HG03025 (cell line): ENCODE measurements around the gene ITGBL1.

Experiments used
- ATAC-seq: cut with Tn5 transposase; IDR thresholded peaks from one replicate; pipeline ENCODE4 v1.9.1; 2021; ENCODE audit warnings: mild to moderate bottlenecking, moderate library complexity; ENCODE audit not compliant: unreplicated experiment, low FRiP score

ITGBL1 gene

GRCh38 chr13:101452519-101453485 is at the start of gene ITGBL1:
TSS of gene ITGBL1 (plus strand) at chr13:101452675. CDS start at chr13:101452834, 159 bp downstream.
- ATAC-seq = peak; percentile 83

- no peak for ATAC-seq
Measured at GRCh38 chr13:101406791-101407190, 45.7 kb upstream of the ITGBL1 start.

- ATAC-seq = no peak
Measured at GRCh38 chr13:101408154-101408553, 44.3 kb upstream of the ITGBL1 start.

- no peak for ATAC-seq
Measured at GRCh38 chr13:101408992-101409656, 43.4 kb upstream of the ITGBL1 start.

GRCh38 chr13:101412076-101412475 is 40.4 kb upstream of the ITGBL1 start:
- ATAC-seq = no peak

GRCh38 chr13:101415358-101416174 is 36.9 kb upstream of the ITGBL1 start:
- ATAC-seq = peak; percentile 64

GRCh38 chr13:101416181-101417042 is 36.1 kb upstream of the ITGBL1 start, which contains the start of gene NALCN:
TSS of gene NALCN (minus strand) at chr13:101416508. CDS start at chr13:101399126, 17,382 bp downstream.
- ATAC-seq = no peak

- no peak for ATAC-seq
Measured at GRCh38 chr13:101417043-101417406, 35.5 kb upstream of the ITGBL1 start.

- ATAC-seq = no peak
Measured at GRCh38 chr13:101417501-101417900, 35.0 kb upstream of the ITGBL1 start.

GRCh38 chr13:101423872-101424271 is 28.6 kb upstream of the ITGBL1 start:
- no peak for ATAC-seq

- ATAC-seq = no peak
Measured at GRCh38 chr13:101424381-101425155, 27.9 kb upstream of the ITGBL1 start.

- ATAC-seq = no peak
Measured at GRCh38 chr13:101425156-101425471, 27.4 kb upstream of the ITGBL1 start.

GRCh38 chr13:101425623-101426022 is 26.9 kb upstream of the ITGBL1 start:
- no peak for ATAC-seq

- no peak for ATAC-seq
Measured at GRCh38 chr13:101429733-101430132, 22.7 kb upstream of the ITGBL1 start.

- no peak for ATAC-seq
Measured at GRCh38 chr13:101433895-101434294, 18.6 kb upstream of the ITGBL1 start.

- no peak for ATAC-seq
Measured at GRCh38 chr13:101434486-101434885, 18.0 kb upstream of the ITGBL1 start.

- ATAC-seq = no peak
Measured at GRCh38 chr13:101447852-101448251, 4.6 kb upstream of the ITGBL1 start.

GRCh38 chr13:101449790-101450748 is 2.4 kb upstream of the ITGBL1 start:
- no peak for ATAC-seq
